IPS-NIHi7 (cell line): ENCODE measurements around the gene TUT7.
"Not testable (repeated sequence)": the region's sequence is repeated elsewhere in the genome, so short reads cannot be mapped to it uniquely, and the experiment has no call there.

Experiments
- DNase-seq: peaks from one replicate; pipeline ENCODE4 v3.0.0; 2012; ENCODE audit warnings: mixed read lengths; ENCODE audit errors: extremely low spot score

TUT7 gene

DNA sequence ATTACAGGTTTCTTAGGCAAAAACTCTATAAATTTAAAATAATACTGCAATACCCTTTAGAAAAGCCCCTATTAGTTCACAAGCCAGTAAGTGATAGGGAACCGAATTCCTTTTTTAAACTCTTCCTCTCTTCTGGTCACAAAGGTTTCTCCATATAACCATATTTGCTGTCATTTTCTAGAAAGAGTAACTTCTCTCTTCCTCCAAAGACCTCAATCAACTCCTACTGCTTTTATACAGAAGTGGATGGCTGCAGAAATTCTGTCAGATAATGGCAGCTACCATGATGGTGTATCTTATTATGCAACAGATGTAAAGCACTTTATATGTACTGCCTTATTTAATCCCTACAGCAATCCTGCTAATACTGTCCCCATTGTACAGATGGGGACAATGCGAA lies 6.2 kb downstream of the TUT7 start:
- DNase-seq = no peak

- no peak for DNase-seq
Observed at GRCh38 chr9:86344818-86345217, 9.4 kb downstream of the TUT7 start.

DNA sequence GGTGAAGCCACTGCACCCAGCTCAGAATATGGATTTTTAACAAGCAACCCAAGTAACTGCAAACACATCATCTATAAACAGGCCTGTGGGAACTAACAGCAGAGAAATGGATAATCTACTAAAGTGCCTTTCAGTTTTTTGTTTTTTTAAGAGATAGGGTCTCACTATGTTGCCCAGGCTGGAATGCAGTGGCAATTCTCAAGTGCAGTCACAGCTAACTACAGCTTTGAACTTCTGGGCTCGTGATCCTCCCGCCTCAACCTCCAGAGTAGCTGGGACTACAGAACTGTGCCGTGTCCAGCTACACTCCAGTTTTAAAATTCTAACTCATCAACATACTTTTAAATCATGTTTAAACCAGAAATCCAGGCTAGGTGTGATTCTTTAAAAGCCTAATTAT lies 11.9 kb downstream of the TUT7 start:
- no peak for DNase-seq

GRCh38 chr9:86341007-86341491 lies 13.2 kb downstream of the TUT7 start:
- DNase-seq = no peak

GRCh38 chr9:86340356-86341006 lies 13.7 kb downstream of the TUT7 start:
- no peak for DNase-seq

- no peak for DNase-seq
Observed at GRCh38 chr9:86337469-86338108, 16.6 kb downstream of the TUT7 start.

DNA sequence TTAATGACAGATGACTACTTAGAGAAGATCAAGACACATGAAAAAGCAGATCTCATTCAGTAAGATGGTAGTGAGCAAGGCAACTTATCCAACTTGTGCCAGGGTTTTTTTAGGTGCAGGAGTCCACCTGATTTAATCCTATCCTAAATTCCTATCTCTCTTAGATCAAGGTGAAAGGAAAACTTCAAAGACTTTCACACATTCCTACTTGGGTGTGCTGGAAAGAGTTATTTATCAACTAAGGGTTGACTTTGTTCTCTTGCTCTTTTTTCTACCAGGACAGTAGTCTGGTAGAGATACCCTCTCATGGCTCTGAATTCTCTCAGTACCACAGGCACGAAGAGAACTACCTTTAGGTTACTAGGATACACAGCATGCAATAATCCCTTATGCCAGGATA lies 18.2 kb downstream of the TUT7 start:
- no peak for DNase-seq

- DNase-seq = no peak
Observed at GRCh38 chr9:86333651-86334050, 20.6 kb downstream of the TUT7 start.

GRCh38 chr9:86330186-86330585 lies 24.0 kb downstream of the TUT7 start:
- DNase-seq = no peak

GRCh38 chr9:86329649-86330048 lies 24.6 kb downstream of the TUT7 start:
- DNase-seq = no peak

GRCh38 chr9:86328156-86328555 lies 26.1 kb downstream of the TUT7 start:
- peak; percentile 20 for DNase-seq

DNA sequence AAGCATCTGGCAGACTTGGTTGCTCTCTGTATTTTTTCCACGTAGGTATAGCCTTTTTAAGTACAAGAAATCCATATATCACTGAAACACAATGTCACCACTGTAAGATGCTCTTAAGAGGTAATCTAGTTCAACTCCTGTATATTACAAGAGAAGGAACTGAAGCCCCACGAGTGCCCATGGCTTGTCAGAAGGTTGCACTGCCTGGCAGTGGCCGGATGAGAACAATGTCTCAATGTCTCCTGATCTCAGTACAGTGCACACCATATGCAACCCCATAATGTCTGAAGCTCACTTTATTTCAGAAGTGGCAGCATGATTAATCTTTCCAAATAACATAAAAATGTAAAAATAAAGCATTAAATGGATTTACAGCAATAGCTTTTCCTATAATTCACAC lies 27.7 kb downstream of the TUT7 start:
- no peak for DNase-seq

DNA sequence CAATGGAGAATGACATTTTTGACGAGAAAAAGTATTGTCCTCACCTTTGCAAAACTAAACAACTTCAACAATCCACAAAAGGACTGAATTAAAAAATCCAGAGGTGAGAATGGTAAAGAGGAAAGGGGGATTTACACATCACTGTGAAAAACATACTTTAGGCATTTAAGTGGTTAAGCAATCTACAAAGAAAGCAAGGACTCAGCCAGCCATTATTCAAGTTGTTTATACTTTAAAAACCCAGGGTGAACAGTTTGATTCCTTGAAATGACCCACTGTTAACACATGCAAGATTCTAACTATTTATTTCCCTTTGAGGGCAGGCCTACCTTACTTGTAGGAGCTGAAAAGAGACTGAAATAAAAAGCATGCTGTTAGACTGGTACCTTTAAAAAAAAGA lies 29.3 kb downstream of the TUT7 start:
- DNase-seq = no peak

DNA sequence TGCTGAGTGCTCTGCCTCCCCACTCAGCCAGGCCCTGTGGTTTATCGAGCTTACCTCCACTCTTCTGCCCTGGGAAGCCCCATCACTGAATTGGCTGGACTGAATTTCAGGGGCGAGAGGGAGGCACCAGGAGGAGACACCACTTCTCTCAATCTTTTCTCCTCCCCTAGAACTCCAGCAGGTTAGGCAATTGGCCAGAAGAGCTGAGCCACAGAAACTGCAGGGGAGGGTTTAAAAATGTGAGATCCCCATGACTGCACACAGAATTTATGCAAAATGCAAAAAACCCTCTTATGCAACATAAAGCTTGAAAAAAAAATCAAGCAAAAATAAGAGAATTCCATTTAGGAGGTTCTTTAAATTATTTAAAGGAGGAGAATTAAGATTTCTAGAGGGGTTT lies 29.9 kb downstream of the TUT7 start:
- peak; percentile 8 for DNase-seq

GRCh38 chr9:86322973-86323644 lies 31.1 kb downstream of the TUT7 start:
- DNase-seq = no peak

DNA sequence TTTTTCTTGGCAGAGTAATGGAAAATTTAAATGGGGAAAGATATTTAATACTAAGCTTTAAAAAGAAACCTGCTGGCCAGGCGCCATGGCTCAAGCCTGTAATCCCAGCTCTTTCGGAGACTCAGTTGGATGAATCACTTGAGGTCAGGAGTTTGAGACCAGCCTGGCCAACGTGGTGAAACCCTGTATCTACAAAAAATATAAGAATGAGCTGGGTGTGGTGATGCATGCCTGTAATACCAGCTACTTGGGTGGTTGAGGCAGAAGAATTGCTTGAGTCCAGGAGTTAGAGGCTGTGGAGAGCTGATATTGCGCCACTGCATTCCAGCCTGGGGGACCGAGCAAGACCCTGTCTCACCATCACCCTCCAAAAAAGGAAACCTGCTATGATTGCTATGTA lies 32.8 kb downstream of the TUT7 start:
- no peak for DNase-seq

DNA sequence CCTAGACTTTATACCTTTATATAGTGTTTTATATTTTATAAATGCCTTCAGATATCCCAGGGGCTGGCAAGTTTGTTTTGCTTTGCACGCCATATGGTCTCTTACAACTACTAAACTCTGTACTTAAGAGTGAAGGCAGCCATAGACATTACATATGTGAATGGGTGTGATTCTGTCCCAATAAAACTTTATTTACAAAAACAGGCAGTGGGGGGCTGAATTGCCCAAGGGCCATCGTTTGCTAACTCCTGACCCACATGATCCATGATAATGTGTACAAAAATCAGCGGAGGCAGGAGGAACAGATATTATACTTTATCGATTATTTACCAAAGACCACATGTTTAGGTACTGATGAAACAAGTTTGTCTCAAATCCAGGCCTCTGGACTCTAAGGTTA lies 36.0 kb downstream of the TUT7 start:
- no peak for DNase-seq

- no peak for DNase-seq
Observed at GRCh38 chr9:86315078-86315477, 39.1 kb downstream of the TUT7 start.

DNA sequence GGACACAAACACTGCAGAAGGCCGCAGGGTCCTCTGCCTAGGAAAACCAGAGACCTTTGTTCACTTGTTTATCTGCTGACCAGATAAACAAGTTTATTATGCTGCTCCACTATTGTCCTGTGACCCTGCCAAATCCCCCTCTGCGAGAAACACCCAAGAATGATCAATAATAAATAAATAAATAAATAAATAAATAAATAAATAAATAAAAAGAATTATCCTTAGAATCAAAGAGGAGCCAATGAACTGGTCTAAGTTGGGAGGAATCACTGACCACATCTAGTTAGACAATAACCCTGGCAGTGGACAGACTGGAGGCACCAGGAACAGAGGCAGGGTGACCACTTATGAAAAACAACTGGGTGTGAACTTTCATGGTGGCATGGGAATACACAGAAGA lies 41.3 kb downstream of the TUT7 start:
- not testable (repeated sequence) for DNase-seq

DNA sequence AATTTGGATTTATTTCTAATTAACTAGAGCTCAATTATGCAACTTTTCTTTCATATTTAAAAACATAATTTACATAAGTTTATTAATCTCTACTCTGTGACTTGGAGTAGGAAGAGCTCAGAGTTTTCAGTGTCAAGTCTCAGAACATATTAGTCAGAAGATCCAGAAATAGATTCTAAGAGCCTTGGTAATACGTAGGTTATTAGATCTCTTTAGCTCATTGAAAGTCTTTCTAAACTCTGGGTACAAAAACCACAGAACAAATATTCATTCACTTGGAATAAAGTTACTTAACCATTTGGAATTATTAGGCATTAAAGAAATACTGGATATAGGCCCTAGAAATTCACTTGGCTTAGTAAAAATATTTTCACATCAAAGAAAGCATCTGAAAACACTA lies 45.5 kb downstream of the TUT7 start:
- no peak for DNase-seq

DNA sequence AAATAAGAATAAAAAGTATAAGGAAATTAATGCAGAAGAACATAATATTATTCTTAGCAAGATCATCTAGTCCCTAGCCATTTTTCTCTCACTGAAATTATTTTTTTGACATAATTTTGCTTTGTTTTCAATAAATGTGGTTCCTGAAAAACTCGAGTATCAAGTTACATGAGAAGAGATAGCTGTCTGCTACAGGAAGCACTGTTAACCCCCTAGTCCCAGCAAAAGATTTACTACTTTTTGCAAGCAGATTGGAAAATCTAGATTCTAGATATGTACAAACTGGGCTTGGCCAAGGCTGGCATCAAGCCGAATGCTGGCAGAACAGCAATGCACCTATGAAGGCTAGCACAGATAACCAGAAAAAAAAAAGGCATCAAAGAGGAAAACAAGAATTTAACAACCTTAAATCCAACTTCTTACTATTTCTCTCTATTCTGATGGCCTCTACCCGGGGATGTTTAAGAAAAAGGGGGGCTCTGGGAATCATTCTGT lies 49.9 kb downstream of the TUT7 start:
- no peak for DNase-seq

DNA sequence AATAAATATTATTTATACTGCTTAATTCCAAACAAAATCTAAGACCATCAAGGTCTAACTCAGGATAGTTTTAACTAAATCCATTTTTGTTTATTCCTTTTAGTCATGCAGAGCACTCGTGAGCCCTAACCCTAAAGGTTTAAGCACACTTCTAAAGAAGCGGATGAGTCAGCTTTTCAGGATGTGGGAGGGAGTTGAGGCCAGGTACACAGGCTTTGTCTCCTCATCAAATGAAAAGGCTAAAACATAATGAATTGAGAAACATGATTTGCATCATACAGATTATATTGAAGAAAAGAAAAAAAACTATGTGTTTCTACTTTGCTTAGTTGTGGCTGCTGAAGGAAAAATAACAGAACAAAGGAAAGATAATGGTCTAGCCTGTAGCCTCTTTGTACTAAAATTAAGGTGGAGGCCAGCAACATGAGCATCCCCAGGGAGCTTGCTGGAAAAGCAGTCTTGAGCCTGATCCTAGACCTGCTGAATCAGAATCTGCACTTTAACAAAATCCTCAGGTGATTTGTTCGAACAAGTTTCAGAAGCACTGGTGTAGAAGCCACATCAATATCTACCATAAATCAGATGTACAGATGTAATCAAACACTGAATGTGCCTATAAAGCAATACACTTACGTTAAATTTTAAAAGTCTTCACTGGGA lies 50.8 kb downstream of the TUT7 start:
- DNase-seq = peak; percentile 39
